Measurements from ENCODE around the gene EFR3B.

Gene EFR3B

DNA sequence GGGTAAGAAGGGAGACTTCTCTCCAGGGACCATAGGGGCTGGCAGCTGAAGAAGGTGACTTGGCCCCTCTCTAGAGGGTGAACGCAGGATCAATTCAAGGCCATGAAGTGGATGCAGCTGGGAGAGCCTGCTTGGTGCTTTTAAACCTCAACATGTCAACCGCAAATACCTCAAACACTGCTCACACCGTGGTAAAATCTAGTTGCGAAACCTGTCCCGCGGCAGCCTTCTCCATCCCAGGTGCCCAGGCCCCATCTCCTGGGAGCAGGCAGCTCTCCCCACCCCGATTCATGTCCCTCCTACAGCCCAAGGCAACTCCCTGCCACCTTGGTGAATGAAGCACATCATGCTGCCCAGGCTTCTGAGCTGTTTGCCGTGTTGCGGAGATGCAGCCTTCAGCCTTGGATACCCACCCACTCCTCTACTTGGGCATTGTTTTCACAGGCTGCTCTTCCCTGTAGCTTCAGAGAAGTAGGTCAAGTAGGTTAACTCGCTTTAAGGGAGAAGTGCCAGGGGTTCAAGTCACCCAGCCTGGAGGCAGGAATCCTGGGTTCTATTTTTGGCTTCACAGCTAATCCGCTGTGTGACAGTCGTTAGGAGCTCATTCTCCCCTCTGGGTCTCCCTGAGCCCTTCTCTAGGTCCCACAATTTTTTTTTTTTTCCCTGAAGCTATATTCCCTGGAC, 6.2 kb upstream of the EFR3B start:
- no peak for DNase-seq (ENCODE audit: low read depth in 1 of 2, low spot score in 1 of 2)

DNA sequence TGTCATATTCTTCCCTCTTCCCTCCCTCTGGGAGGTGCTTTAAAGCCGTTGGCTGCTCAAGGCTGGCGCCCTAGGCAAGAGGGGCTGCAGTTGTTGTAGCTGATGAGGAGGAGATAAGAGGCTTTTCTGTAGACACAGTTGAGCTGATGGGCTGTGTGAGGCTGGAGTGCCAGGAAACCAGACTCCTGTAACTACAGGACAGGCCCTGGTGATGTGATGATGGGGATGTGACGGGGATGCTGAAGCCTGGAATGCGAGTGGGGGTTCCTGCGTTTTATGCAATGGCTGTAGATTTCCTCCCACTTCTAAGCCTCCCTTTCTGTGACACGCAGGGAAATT, 5.7 kb upstream of the EFR3B start:
- DNase-seq (ENCODE audit: low read depth in 1 of 2, low spot score in 1 of 2) = no peak

- DNase-seq (ENCODE audit: low read depth in 1 of 2, low spot score in 1 of 2) = no peak
Observed at GRCh38 chr2:25039126-25039525, 2.8 kb upstream of the EFR3B start.

DNA sequence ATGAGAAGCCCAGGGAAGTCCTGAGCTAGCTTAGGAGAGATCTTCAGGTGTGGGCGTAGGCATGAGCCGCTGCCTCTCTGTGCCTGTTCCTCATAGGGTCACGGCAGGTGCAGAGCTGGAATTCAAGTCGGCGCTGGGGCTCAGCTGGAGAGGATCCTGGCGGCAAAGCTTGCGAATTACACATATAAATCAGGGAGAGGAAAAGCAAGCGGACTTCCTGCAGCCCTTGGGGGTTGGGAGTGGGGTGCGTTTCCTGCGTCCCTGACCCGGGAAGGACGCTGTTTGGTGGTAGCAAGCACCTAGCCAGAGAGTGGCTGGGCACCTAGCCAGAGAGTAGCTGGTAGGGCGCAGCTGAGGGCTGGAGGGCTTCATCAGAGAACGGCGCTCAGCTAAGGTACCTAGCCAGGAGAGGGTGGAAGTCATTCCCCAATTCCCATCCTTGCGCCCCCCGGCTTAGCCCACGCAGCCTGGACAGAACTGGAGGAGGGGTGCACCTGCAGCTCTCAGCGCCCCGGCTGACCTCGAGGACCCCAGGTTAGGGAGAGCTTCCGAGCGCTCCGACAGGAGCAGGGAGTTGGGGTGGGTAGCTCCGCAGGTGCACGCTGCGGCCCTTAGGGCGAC, 459 bp upstream of the EFR3B start:
- no peak for DNase-seq (ENCODE audit: low read depth in 1 of 2, low spot score in 1 of 2)

GRCh38 chr2:25042321-25043240, 705 bp downstream of the EFR3B start:
- DNase-seq (ENCODE audit: low read depth in 1 of 2, low spot score in 1 of 2) = no peak

- peak; percentile 21 to 44 for DNase-seq (ENCODE audit: low read depth in 1 of 2, low spot score in 1 of 2)
Observed at GRCh38 chr2:25043241-25043867, 1.5 kb downstream of the EFR3B start.

- no peak for DNase-seq (ENCODE audit: low read depth in 1 of 2, low spot score in 1 of 2)
Observed at GRCh38 chr2:25044011-25044410, 2.1 kb downstream of the EFR3B start.

DNA sequence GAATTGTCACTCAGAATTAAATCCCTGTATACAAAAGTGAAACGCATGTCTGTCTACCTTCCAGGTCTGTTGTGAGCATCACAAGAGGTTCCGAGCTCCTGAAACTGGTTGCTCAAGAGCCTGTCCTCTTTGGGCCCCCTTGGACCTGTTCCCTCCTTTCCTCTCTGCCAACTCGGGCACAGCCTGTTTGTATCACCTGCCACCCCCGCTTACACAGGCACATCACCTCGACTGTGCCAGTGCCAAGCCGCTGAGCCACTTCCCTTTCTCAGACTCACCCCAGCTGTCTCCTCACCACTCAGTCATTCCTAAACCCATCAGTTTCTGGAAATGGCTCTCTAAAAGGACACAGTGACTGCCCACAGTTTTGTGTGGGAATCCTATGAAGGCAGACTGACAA, 3.1 kb downstream of the EFR3B start:
- DNase-seq (ENCODE audit: low read depth in 1 of 2, low spot score in 1 of 2) = no peak

- no peak for DNase-seq (ENCODE audit: low read depth in 1 of 2, low spot score in 1 of 2)
Observed at GRCh38 chr2:25049422-25049821, 7.5 kb downstream of the EFR3B start.

DNA sequence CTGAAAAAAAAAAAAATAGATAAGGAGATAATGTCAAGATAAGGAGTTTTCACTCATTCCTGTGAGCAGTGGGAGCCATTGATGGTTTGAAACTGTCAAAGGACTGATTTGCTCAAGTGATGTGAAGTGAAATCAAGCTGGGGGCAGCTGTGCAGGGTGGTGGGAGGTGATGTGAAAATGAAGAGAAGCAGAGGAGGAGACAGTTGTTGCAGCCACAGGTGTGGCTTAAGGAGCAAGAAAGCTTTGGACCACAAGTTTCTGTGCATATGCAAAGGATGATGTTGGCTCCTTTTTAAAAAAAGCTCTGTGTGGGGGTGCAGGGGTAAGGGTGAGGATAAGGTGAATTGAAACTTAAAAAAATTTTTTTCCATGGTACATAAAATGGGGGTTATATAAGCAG, 8.3 kb downstream of the EFR3B start:
- DNase-seq (ENCODE audit: low read depth in 1 of 2, low spot score in 1 of 2) = no peak

DNA sequence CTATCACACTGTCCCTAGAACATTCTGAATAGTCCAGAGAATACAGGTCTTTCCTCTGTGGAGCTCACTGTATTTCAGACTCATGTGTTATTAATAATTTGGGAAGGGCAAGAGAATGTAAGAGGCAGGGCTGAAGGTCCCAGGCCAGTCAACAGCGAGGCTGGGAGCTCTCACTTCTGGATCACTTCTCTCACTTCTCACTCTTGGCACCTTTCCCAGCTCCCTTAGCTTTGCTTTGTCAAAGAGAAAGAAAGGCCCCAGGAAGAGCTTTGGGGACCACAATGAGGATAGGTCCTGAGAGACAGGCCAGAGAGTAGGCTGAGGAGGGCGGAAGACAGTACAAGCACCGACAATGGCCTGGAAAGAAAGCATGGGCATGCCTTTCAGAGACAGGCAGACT, 11.2 kb downstream of the EFR3B start:
- no peak for DNase-seq (ENCODE audit: low read depth in 1 of 2, low spot score in 1 of 2)

GRCh38 chr2:25054720-25055119, 12.8 kb downstream of the EFR3B start:
- DNase-seq (ENCODE audit: low read depth in 1 of 2, low spot score in 1 of 2) = no peak

DNA sequence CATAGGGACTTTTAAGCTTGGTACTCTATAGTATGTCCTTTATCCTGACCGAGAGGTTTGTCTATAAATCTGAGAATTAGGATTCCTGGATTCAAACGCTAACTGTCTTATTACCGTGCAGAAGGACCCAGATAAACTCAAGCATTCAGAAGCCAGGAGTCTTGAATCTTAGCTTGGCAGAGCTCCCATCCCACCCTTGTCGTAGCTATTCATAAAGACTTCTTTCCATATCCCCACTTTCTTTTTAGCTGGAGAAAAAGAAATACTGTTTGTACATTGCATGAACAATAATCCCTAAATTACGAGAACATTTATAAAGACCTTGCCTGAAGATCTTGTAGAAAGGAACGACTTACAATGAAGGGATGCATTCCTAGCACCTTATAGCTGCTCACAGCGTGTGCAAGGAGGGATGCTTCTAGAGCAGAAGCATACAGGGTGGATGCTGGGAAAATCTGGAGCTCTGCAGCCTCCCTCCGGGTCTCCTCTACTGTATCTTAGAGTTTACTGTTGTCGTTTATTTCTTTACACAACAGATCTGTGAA, 13.6 kb downstream of the EFR3B start:
- DNase-seq (ENCODE audit: low read depth in 1 of 2, low spot score in 1 of 2) = no peak

DNA sequence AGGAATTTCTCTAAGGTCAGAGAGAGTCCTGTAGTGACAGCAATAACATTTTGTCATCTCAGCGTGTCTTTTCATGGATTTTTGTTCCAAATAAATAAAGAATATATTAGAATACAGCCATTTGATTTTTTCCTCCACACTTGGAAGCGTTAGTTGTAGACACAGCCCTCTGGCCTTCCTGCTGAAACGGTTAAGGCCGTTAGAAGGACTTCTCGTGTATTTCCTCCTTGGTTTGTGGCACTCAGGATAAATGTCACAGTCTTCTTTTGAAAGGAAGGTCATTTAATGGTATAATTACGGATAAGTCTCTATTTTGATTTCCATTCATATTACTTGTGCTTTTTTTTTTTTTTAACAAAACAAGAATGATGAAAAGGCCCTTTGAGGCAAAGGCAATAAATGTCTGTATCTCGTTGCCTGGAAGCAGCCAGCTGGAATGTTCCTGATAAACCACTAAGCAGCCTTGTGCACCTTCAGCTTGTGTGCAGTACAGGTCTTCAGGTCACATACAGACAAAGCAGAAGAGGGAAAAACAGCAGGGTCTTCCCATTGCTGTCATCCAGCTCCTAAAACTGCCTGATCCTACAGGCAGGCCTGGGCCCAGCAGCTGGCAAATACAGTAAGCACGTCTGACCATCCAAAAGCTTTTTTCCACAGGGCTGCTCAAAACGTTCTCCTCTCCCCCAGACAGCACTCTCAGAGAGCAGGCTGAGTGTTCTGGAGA, 14.4 kb downstream of the EFR3B start:
- no peak for DNase-seq (ENCODE audit: low read depth in 1 of 2, low spot score in 1 of 2)

GRCh38 chr2:25062511-25062917, 20.6 kb downstream of the EFR3B start:
- DNase-seq (ENCODE audit: low read depth in 1 of 2, low spot score in 1 of 2) = no peak

DNA sequence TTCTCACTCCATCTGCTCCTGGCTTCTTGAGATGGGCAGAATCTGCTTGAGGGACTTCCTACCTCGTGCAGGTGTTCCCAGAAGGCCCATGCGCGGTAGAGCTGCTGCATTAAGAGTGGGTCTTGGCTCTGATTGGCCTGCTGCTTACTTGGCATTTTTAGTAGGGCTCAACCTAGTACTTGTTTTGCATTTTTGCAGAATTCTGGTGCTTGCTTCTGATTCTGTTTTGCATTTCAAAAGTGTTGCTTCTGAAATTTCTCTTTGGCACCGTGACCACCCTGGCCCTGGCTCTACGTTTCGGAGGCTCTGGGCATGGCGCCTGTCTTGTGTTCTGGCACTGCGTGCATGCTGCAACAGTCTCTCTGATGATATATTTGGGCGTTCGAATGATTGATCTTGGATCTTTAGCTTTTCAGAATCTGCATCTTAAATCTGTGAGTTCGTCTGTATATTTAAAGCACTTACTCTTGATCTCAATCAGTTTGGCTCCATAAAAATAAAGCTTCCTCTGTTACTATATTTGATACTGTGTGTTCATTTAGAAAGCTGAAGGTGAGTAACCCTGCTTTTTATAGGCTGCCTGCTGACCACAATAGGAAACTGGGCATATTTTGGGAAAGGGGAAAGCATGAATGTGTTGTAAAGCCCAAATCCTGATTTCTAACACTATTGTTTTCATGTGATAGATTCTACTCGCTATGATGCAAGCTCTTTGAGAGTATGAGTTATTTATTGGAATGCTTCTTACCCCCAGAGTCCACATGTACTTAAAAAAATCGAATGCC, 22.2 kb downstream of the EFR3B start:
- no peak for DNase-seq (ENCODE audit: low read depth in 1 of 2, low spot score in 1 of 2)

DNA sequence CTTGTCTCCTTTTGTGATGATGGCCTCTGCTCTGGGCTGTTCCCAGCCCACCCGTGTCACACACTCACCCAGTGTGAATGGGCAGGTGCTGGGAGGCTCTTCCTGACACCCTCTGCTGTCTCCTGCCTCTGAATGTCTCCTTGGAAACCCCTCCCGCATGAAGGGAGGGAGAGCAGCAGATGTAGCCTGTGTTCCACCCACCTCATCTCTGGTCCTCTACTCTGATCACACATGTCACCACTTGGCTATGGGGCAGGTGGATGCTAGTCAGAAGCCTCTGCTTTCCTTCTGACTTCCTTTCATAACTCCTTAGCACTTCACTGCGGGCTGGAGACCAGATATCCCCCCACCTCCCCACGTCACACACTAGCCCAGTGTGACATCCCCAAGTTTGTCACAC, 23.9 kb downstream of the EFR3B start:
- DNase-seq (ENCODE audit: low read depth in 1 of 2, low spot score in 1 of 2) = no peak

DNA sequence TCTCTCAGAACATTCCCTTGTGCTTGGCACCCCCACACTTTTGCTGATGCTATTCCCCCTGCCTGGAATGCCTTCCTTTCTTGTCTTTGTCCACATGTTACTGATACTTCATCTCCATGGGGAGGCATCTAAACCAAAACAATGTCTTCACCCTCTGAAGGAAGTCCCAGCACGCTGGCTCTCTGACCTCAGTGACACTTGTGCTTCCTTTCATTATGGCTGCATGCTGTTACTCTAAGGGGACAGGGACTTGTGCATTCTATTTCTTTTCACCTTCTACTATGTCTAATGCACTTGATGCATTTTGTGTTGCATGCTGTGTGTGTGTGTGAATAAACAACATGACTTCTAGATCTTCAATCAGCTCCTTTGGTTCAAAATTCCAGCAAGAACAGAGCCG, 24.6 kb downstream of the EFR3B start:
- no peak for DNase-seq (ENCODE audit: low read depth in 1 of 2, low spot score in 1 of 2)

- no peak for DNase-seq (ENCODE audit: low read depth in 1 of 2, low spot score in 1 of 2)
Observed at GRCh38 chr2:25068217-25068616, 26.3 kb downstream of the EFR3B start.

- no peak for DNase-seq (ENCODE audit: low read depth in 1 of 2, low spot score in 1 of 2)
Observed at GRCh38 chr2:25071966-25072365, 30.1 kb downstream of the EFR3B start.
